Measurements from ENCODE around the gene ARMC9. TPM values are rescaled to one million over a fixed set of nuclear protein-coding genes. Genes with fewer than 3 reads are reported as not detected.

The ARMC9 gene
- total RNA-seq, 4 donors from 2014 or later = 11.5 to 59.5 (median 14.4) TPM

DNA sequence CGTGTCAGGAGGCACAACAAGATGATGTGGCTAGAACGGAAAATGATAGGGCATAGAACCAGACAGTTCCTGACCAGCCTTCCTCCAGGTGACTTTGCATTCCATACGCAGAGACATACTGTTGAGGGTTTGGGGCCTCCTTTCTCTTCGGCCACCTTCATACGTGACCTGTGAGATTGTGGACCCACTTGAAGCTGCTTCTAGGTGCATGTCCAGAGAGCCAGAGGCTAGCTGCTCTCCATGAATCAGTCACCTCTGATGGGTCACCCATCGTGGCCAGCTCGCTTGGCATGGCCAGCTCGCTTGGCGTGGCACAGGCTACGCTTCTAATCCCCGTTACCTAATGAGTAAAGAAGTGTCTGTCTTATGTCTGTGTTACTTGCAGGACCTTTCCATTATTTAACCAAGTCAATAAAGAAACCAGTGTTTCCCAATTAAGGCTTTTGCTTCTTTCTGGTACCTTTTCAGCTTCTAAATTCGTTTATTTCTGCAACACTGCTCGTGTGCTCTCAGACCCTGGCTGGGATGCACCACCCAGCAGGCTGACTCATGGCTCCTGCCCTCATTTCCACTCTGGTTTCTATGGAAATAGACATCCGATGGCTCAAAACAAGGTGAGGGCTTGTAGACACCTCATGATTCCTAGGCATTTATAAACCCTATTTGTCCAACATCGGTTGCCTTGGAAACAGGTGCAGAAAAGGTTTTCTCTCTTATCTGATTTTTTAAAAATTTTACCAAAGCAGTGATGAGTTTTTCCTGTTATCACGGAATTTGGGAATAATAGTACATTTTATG, 110.4 kb downstream of the ARMC9 start:
- H3K4me1 ChIP-seq = peaks cover 4 to 21% (median 6%) of the 10 kb centered on the region in 4 donors
- TF ChIP-seq EP300 (IDR thresholded peaks at IDR 0.05; ENCODE audit: low read depth) (no peak), POLR2A (IDR thresholded peaks at IDR 0.05) (no peak), POLR2AphosphoS5 (IDR thresholded peaks at IDR 0.05) (no peak)
- TF ChIP-seq, protein P1, sequence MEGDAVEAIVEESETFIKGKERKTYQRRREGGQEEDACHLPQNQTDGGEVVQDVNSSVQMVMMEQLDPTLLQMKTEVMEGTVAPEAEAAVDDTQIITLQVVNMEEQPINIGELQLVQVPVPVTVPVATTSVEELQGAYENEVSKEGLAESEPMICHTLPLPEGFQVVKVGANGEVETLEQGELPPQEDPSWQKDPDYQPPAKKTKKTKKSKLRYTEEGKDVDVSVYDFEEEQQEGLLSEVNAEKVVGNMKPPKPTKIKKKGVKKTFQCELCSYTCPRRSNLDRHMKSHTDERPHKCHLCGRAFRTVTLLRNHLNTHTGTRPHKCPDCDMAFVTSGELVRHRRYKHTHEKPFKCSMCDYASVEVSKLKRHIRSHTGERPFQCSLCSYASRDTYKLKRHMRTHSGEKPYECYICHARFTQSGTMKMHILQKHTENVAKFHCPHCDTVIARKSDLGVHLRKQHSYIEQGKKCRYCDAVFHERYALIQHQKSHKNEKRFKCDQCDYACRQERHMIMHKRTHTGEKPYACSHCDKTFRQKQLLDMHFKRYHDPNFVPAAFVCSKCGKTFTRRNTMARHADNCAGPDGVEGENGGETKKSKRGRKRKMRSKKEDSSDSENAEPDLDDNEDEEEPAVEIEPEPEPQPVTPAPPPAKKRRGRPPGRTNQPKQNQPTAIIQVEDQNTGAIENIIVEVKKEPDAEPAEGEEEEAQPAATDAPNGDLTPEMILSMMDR (IDR thresholded peaks at IDR 0.05) = no peak
- H3K4me3 ChIP-seq = no peak overlapping the region
- H3K27ac ChIP-seq = no peak overlapping the region
- WGBS, 2 donors (ENCODE audit: low coverage in 1 of 2) = 88 to 93% methylated on average over 15 to 16 of the region's 16 CpGs
- no peak for DNase-seq
- no peaks in the 10 kb centered on the region for H3K36me3 ChIP-seq
- intact Hi-C loops (cut with DNase I; ENCODE audit: low total_unique reads) (no loop called here), in situ Hi-C loops (cut with MboI; ENCODE audit: low pct_ligation_motif_present in 1 of 4, low pct_unique_long_range_greater_than_20kb in 1 of 4, low sequenced_read_pairs in 3 of 4) (no loop called here)
- no peaks in the 10 kb centered on the region for H3K27me3 ChIP-seq
- H3K9me3 ChIP-seq = no peaks in the 10 kb centered on the region

DNA sequence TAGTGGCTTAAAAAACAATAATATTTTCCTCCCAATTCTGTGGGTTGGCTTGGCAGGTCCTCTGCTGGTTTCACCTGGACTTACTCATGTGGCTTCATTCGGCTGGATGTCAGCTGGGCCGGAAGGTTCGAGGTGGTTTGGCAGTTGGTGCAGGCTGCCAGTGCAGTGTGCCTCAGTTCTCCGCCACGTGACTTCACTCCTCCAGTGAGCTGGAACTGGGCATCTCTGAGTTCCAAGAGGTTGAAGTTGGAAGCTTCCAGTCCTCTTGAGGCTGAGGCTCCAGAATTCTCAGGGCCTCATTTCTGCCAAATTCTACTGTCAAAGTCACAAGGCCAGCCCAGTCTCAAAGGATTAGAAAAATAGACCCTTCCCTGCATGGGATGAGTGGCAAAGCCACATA, 113.6 kb downstream of the ARMC9 start:
- no peak for TF ChIP-seq POLR2AphosphoS5 (IDR thresholded peaks at IDR 0.05)
- TF ChIP-seq, protein P1 (IDR thresholded peaks at IDR 0.05) = no peak
- no peak for TF ChIP-seq EP300 (IDR thresholded peaks at IDR 0.05; ENCODE audit: low read depth)
- no peak for TF ChIP-seq POLR2A (IDR thresholded peaks at IDR 0.05)
- Histone ChIP-seq H3K9me3 (no peaks in the 10 kb centered on the region), H3K4me1 (peaks cover 0 to 4% (median under 1%) of the 10 kb centered on the region in 4 donors), H3K36me3 (no peaks in the 10 kb centered on the region), H3K27me3 (no peaks in the 10 kb centered on the region), H3K27ac (no peak overlapping the region), H3K4me3 (no peak overlapping the region)
- intact Hi-C loops (cut with DNase I; ENCODE audit: low total_unique reads) (no loop called here), in situ Hi-C loops (cut with MboI; ENCODE audit: low pct_ligation_motif_present in 1 of 4, low pct_unique_long_range_greater_than_20kb in 1 of 4, low sequenced_read_pairs in 3 of 4) (no loop called here)
- no peak for DNase-seq
- 92% methylated on average over 5 of the region's 5 CpGs; no CpG with 5 or more reads in 1 of the 2 donors for WGBS, 2 donors (ENCODE audit: low coverage in 1 of 2)

DNA sequence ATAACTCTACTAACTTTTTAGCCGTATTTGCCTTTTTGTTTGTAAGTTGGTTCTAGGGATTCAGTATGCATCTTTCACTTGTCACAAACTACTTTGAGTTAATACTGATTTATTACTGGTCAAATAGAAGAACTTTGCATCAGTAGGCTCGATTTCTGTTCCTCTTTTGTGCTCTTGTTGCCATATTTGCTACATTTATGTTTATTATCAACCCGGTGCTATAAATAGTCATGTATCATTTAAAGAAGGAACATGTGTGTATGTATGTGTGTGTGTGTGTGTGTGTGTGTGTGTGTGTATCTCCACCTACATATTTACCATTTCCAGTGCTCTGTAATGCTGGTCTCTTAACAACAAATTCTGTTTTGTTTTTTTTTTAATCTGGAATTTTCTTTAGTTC, 117.5 kb downstream of the ARMC9 start:
- Histone ChIP-seq H3K27ac (no peak overlapping the region), H3K36me3 (no peaks in the 10 kb centered on the region), H3K27me3 (no peaks in the 10 kb centered on the region), H3K4me1 (peaks cover 0 to 8% (median 2%) of the 10 kb centered on the region in 4 donors), H3K4me3 (no peak overlapping the region), H3K9me3 (no peaks in the 10 kb centered on the region)
- intact Hi-C loops (cut with DNase I; ENCODE audit: low total_unique reads) = no loop called here
- TF ChIP-seq, protein P1 (IDR thresholded peaks at IDR 0.05) = no peak
- no peak for TF ChIP-seq EP300 (IDR thresholded peaks at IDR 0.05; ENCODE audit: low read depth)
- no peak for TF ChIP-seq POLR2A (IDR thresholded peaks at IDR 0.05)
- TF ChIP-seq POLR2AphosphoS5 (IDR thresholded peaks at IDR 0.05) = no peak
- DNase-seq = no peak
- WGBS, 2 donors (ENCODE audit: low coverage in 1 of 2) = 72 to 87% methylated on average over 3 of the region's 3 CpGs
- in situ Hi-C loops (cut with MboI; ENCODE audit: low pct_ligation_motif_present in 1 of 4, low pct_unique_long_range_greater_than_20kb in 1 of 4, low sequenced_read_pairs in 3 of 4) = no loop called here

DNA sequence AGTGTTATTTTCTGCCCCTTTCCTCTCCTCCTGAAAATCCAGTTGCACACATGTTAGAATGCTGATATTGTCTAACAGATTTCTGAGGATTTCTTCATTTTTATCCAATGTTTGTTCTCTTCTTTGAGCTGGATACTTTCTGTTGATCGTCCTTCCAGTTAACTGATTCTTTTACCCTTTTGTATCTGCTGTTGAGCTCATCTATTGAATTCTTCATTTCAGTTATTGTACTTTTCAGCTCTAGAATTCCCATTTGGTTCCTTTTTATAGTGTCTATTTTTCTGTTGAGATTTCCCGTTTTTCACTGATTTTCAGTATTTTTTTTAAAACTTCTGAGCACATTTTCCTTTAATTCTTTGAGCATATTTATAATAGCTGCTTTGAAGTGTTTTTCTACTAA, 119.1 kb downstream of the ARMC9 start:
- no peaks in the 10 kb centered on the region for H3K27me3 ChIP-seq
- peaks cover 0 to 8% (median 2%) of the 10 kb centered on the region in 4 donors for H3K4me1 ChIP-seq
- no peak for DNase-seq

More for the DNA sequence above, 119.1 kb downstream of the ARMC9 start:
- in situ Hi-C loops (cut with MboI; ENCODE audit: low pct_ligation_motif_present in 1 of 4, low pct_unique_long_range_greater_than_20kb in 1 of 4, low sequenced_read_pairs in 3 of 4) (no loop called here), intact Hi-C loops (cut with DNase I; ENCODE audit: low total_unique reads) (no loop called here)
- 93 to 96% methylated on average over 2 of the region's 2 CpGs for WGBS, 2 donors (ENCODE audit: low coverage in 1 of 2)
- H3K4me3 ChIP-seq = no peak overlapping the region
- H3K27ac ChIP-seq = no peak overlapping the region
- no peaks in the 10 kb centered on the region for H3K36me3 ChIP-seq
- no peak for TF ChIP-seq POLR2AphosphoS5 (IDR thresholded peaks at IDR 0.05)
- TF ChIP-seq POLR2A (IDR thresholded peaks at IDR 0.05) = no peak
- no peak for TF ChIP-seq EP300 (IDR thresholded peaks at IDR 0.05; ENCODE audit: low read depth)
- TF ChIP-seq, protein P1 (IDR thresholded peaks at IDR 0.05) = no peak
- no peaks in the 10 kb centered on the region for H3K9me3 ChIP-seq
